Activated T-cell treated with anti-CD3 and anti-CD28 coated beads, Interleukin-2, amount 50 U/mL, for 4 hours (primary cell): Measurements from ENCODE around the gene TOPBP1. TPM values are rescaled to one million over a fixed set of nuclear protein-coding genes. Genes with fewer than 3 reads are reported as not detected.

Experiments used
- ATAC-seq, 2 donors: fragments of 200-7000 bp; cut with Tn5 transposase; one replicate each; pipeline ENCODE4 v1.10.0; 2021
- DNase-seq: peaks from one replicate; pipeline ENCODE4 v3.0.0-alpha.2; 2020
- H3K27me3 Mint-ChIP-seq: one replicate; pipeline ENCODE4 v1.8.0; 2021; ENCODE audit warnings: low read depth, mixed read lengths
- H3K36me3 Mint-ChIP-seq: one replicate; pipeline ENCODE4 v1.8.0; 2022; ENCODE audit warnings: mixed read lengths; ENCODE audit not compliant: insufficient read depth
- H3K4me1 Mint-ChIP-seq: one replicate; pipeline ENCODE4 v1.8.0; 2021; ENCODE audit warnings: low read depth, mixed read lengths
- H3K4me3 Mint-ChIP-seq: one replicate; pipeline ENCODE4 v1.8.0; 2021; ENCODE audit warnings: mild to moderate bottlenecking, moderate library complexity, mixed read lengths
- H3K9me3 Mint-ChIP-seq: one replicate; pipeline ENCODE4 v1.8.0; 2021; ENCODE audit warnings: mixed read lengths
- total RNA-seq, 3 donors: library from RNA; stranded (reverse); gene quantifications; one replicate each; pipeline ENCODE4 v1.2.1, GENCODE V29; 2021

Gene TOPBP1
- 10 to 100 TPM; 61.0 to 65.9 (median 61.5) TPM for total RNA-seq

DNA sequence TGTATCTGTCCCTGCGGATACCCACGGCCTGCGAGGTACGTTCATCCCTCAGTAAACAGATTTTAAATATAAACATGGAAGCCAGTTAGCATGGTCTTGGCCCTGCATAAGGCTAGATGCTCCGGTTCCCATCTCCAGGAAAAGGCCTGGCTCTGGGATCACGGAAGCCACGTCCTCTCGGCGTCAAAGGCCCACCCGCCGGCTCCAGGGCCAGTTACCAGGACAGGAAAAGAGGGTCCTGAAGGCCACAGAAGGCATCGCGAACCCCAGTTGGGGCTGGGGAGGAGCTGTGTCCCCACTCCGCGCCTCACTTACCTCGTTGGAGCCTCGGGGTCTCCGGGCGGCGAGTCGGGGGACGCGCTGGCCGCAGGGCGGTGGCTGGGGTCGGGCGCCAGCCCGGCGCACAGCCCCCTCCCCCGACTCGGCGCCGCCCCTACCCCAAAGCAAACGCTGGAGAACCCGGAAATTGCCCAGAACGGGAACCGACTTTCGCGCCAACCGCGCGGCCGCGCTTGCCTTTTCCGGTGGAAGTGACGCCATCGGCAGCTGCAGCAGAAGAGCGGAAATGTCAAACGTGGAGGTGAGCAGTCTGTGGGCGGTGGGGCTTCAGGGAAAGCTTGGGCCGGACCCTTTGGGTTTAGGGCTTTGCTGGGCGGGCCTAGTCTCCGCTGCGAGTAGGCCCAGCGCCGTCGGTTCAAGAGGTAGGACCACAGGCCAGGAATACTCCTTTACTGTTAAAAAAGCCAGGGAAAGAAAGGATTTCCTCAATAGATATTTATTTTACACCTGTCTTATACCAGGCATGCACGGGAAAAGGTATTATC lies at the start of gene TOPBP1:
TSS of gene TOPBP1 (minus strand) at position 488 of the 824 bp plus-strand sequence. CDS start 814 bp downstream, outside the sequence.
- Mint-ChIP-seq H3K4me3 (peak within 1 kb of the TSS; percentile 95), H3K9me3 (no peaks in the 10 kb centered on the region), H3K36me3 (peaks cover 24% of the 10 kb centered on the region), H3K27me3 (no peaks in the 10 kb centered on the region), H3K4me1 (peaks cover 37% of the 10 kb centered on the region)
- DNase-seq (peak; percentile 81), ATAC-seq (peak; percentile 88 to 92)

GRCh38 chr3:133711013-133711412 lies 49.3 kb upstream of the TOPBP1 start:
- ATAC-seq = no peak
- H3K36me3 Mint-ChIP-seq = no peaks in the 10 kb centered on the region
- peaks cover 15% of the 10 kb centered on the region for H3K27me3 Mint-ChIP-seq
- DNase-seq = no peak
- no peak overlapping the region for H3K4me3 Mint-ChIP-seq
- H3K9me3 Mint-ChIP-seq = no peaks in the 10 kb centered on the region
- H3K4me1 Mint-ChIP-seq = no peaks in the 10 kb centered on the region

DNA sequence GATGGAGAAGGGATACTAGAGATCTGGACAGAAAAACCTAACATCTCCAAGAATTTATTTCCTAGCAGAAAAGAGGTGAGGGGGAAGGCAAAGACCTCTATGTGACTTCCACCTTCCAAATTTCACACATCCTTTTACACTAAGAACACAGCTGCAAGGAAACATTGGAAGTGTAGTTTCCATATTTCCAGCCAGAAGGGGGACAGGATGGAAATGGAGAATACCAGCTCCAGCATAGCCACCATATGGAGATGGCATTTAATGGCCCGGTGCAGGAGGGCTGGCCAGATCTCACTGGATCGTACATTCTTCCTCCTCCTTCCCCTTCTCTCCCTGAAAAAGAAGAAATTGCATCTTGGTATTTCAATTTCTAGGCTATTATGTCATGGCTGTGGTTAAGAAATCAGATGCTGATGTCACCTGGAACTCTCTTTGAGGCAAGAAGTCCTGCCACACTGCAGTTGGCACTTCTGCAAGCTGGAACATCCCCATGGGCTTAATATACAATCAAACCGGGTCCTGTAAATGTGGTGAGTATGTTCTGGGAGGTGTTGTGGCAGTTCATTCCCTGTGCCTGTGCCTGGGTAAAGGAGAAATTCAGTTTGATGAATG lies 47.5 kb upstream of the TOPBP1 start:
- Mint-ChIP-seq H3K9me3 (no peaks in the 10 kb centered on the region), H3K4me3 (no peak overlapping the region), H3K36me3 (no peaks in the 10 kb centered on the region), H3K27me3 (peaks cover 17% of the 10 kb centered on the region), H3K4me1 (no peaks in the 10 kb centered on the region)
- DNase-seq (no peak), ATAC-seq (no peak)

DNA sequence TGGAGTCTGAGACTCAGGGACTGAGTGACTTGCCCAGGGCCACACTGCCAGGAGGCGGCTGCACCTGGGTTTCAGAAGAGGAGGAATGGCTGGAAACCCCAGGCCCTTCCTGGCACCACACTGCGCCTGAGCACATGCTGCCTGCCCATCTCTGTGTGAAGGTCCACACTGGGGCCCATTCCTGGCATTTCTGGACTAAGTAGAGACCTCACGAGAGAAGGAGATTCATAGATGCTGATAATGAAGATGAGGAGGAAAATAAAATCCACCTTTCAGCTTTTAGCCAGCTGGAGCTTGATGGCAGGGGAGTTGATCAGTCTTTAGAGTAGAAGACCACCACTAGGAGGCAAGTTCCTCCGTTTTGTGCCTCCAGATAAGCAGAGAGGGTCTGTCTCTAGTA lies 44.3 kb upstream of the TOPBP1 start:
- ATAC-seq (no peak), DNase-seq (no peak)
- Mint-ChIP-seq H3K4me1 (no peaks in the 10 kb centered on the region), H3K9me3 (no peaks in the 10 kb centered on the region), H3K27me3 (peaks cover 16% of the 10 kb centered on the region), H3K4me3 (no peak overlapping the region), H3K36me3 (no peaks in the 10 kb centered on the region)

- Mint-ChIP-seq H3K4me1 (no peaks in the 10 kb centered on the region), H3K27me3 (peaks cover 9% of the 10 kb centered on the region)
- ATAC-seq = no peak
Observed at GRCh38 chr3:133703915-133704314, 42.2 kb upstream of the TOPBP1 start.

DNA sequence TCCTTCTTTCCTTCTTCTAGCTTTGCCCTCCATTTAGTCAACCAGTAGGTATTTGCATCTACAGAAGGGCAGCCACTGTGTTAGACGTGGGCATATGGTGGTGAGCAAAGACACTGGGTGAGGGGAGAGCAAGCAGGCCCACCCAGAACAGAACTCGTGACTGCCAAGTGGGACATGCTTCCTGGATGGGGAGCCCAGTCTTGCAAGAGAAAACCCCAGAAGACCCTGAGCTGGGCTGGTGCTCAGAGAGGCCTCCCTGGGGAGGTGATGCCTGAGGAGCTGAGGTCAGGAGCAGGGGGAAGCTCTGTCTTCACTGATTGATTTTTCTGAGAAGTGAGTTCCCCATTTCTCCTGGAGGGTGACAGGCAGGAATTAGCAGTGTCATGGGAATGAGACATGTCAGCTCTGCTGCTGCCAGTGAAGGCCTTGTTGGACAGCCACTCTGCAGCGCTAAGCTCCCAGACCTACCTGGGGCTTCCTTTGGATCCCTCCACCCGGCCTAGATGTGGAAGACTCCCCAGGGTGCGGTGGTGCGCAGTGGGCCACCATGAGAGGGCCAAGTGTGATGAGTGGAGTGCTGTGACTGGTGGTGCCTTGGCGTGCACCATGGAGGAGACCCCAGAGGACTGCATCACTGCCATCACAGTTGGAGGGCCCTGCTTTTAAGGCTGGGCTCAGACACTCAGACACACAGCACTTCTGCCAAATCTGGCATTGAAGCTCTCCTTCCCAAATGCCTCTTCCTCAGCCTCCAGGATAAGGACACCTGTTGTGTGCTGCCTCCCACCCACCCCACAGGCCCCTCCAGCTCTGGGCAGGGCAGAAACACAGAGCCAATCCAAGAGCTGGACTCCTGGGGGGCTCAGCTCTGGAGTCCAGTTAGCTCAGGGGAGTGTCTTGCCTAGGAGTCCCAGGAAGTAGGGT lies 40.0 kb upstream of the TOPBP1 start:
- H3K4me1 Mint-ChIP-seq = no peaks in the 10 kb centered on the region
- no peak for ATAC-seq
- H3K36me3 Mint-ChIP-seq = no peaks in the 10 kb centered on the region
- no peak overlapping the region for H3K4me3 Mint-ChIP-seq
- H3K9me3 Mint-ChIP-seq = no peaks in the 10 kb centered on the region
- no peak for DNase-seq
- H3K27me3 Mint-ChIP-seq = peaks cover 7% of the 10 kb centered on the region

More at GRCh38 chr3:133703915-133704314, 42.2 kb upstream of the TOPBP1 start:
- Mint-ChIP-seq H3K9me3 (no peaks in the 10 kb centered on the region), H3K4me3 (no peak overlapping the region), H3K36me3 (no peaks in the 10 kb centered on the region)
- no peak for DNase-seq

- Mint-ChIP-seq H3K27me3 (peaks cover 6% of the 10 kb centered on the region), H3K4me3 (no peak overlapping the region), H3K9me3 (no peaks in the 10 kb centered on the region), H3K4me1 (no peaks in the 10 kb centered on the region), H3K36me3 (no peaks in the 10 kb centered on the region)
- ATAC-seq (no peak), DNase-seq (no peak)
Observed at GRCh38 chr3:133700351-133700750, 38.6 kb upstream of the TOPBP1 start.

- H3K27me3 Mint-ChIP-seq = peaks cover 4% of the 10 kb centered on the region
- H3K4me1 Mint-ChIP-seq = no peaks in the 10 kb centered on the region
- no peaks in the 10 kb centered on the region for H3K9me3 Mint-ChIP-seq
- no peak for DNase-seq
- no peak overlapping the region for H3K4me3 Mint-ChIP-seq
- ATAC-seq = no peak
- no peaks in the 10 kb centered on the region for H3K36me3 Mint-ChIP-seq
Observed at GRCh38 chr3:133699903-133700302, 38.2 kb upstream of the TOPBP1 start.

GRCh38 chr3:133699467-133699866 lies 37.7 kb upstream of the TOPBP1 start:
- DNase-seq (no peak), ATAC-seq (no peak)
- Mint-ChIP-seq H3K36me3 (no peaks in the 10 kb centered on the region), H3K4me3 (no peak overlapping the region), H3K4me1 (no peaks in the 10 kb centered on the region), H3K27me3 (peaks cover 4% of the 10 kb centered on the region), H3K9me3 (no peaks in the 10 kb centered on the region)

DNA sequence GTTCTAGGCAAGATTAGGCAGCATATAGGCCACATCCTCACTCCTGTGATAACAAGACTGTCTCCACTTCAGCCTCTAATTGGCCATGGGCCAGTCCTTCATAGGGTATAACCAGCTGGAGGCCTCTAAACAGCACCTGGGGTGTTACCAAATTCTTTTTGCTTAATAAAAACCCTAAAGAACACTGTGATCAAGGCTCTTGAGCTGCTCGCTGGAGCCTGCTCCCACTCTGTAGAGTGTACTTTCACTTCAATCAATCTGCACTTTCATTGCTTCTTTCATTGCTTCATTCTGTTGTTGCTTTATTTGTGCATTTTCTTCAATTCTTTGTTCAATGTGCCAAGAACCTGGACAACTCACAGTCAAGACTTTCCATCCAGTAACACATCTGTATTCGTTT lies 36.2 kb upstream of the TOPBP1 start:
- Mint-ChIP-seq H3K27me3 (peaks cover 4% of the 10 kb centered on the region), H3K36me3 (no peaks in the 10 kb centered on the region), H3K4me3 (no peak overlapping the region), H3K9me3 (no peaks in the 10 kb centered on the region), H3K4me1 (no peaks in the 10 kb centered on the region)
- DNase-seq = no peak
- ATAC-seq = no peak

DNA sequence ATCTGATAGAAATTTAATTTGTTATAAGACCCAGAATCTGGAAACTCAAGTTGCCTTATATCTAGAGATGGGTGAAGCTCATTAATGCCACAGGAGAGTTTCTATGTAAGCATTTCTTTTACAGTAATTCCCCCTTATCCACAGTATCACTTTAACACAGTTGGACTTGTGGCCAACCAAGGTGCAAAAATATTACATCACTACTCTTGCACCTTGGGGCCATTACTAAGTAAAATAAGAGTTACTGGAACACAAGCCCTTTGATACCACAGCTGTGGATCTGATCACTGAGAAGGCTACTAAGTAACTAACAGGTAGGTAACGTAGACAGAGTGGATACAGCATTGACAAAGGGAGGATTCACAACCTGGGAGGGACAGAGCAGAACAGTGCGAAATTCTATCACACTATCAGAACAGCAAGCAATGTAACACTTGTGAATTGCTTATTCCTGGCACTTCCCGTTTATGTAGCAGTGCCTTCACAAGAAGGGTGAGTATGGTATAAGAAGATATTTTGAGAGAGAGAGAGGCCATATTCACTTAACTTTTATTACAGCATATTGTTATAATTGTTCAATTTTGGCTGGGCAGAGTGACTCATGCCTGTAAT lies 33.9 kb upstream of the TOPBP1 start:
- Mint-ChIP-seq H3K9me3 (no peaks in the 10 kb centered on the region), H3K4me1 (no peaks in the 10 kb centered on the region), H3K27me3 (no peaks in the 10 kb centered on the region), H3K4me3 (no peak overlapping the region), H3K36me3 (no peaks in the 10 kb centered on the region)
- DNase-seq (no peak), ATAC-seq (no peak)

DNA sequence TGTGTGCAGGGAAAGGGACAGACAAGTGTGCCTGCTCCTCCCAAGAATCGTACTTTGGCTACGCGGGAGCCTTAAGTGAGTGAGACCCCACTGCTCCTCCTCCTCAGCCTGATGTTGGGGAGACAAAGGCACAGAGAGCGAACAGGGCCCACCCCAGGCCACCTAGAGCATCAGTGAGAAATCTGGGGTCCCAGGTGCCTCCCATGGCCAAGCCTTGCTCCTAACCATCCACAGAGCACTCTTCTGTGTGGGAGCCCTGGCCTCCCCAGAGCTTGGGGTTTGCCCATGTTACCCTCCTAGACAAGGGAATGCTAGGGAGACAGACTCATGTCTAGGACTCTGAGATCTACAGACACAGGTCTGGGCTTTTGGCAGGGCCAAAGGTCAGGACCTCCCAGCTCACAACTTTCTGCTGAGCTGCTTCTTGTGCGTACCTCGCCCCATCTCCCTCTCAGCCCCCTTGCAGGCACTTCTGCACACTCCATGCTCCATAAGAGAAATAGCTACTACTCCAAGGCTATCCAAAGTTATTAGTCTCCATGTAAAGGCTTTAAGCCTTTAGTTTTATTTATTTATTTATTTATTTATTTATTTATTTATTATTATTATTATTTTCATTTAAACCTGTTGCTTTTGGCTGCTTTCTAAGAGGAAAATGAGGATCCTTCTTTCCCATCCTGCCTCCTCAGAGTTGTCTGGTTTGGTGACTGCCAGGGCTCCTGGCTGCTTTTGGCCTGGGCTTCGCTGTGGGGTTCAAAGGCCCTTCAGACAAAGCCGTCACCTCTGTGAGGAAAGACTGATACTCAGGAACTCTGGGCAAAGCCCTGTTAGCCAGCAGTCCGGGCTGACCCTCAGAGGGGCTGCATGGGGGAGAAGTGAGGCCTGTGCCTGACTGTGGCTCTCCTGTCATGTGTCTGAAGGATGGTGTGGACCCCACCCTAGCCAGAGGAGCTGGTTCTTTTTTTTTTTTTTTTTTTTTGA lies 32.8 kb upstream of the TOPBP1 start:
- Mint-ChIP-seq H3K4me1 (no peaks in the 10 kb centered on the region), H3K4me3 (no peak overlapping the region), H3K27me3 (no peaks in the 10 kb centered on the region), H3K36me3 (no peaks in the 10 kb centered on the region), H3K9me3 (no peaks in the 10 kb centered on the region)
- DNase-seq (no peak), ATAC-seq (no peak)

DNA sequence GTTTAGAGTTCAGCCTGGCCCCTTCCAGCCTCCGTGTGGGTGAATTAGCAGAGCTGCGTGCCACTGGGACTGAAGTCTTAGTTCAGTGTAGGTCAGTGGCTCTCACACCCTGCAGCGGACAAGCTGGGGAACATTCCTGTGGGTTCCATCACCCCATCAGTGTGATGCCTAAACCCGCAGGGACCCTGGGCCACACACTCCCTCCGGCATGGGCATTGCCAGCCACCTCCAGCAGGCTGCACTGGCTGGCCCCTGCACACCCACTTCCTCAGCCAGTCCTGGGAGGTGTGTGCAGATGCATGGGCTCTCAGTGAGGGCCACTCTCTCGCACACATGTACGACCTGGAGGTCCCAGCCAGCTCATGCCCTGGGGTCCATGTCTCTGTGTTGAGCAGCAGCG lies 32.1 kb upstream of the TOPBP1 start:
- no peaks in the 10 kb centered on the region for H3K4me1 Mint-ChIP-seq
- ATAC-seq (no peak), DNase-seq (no peak)
- H3K36me3 Mint-ChIP-seq = no peaks in the 10 kb centered on the region
- no peaks in the 10 kb centered on the region for H3K9me3 Mint-ChIP-seq
- no peak overlapping the region for H3K4me3 Mint-ChIP-seq
- no peaks in the 10 kb centered on the region for H3K27me3 Mint-ChIP-seq
